Smooth muscle cell (in vitro differentiated cells): ENCODE measurements around the gene CORO7. TPM values are rescaled to one million over a fixed set of nuclear protein-coding genes. Genes with fewer than 3 reads are reported as not detected.

Source experiments
- DNase-seq: peaks from one replicate; lab custom pipeline; 2025; ENCODE audit not compliant: unreplicated experiment; lab: John Stamatoyannopoulos, UW
- H2AFZ ChIP-seq: fragments of 200-600 bp; sonication (generic); 2 replicates; pipeline ENCODE4 v1.6.0; 2016; ENCODE audit warnings: antibody characterized with exemption, low read depth, mild to moderate bottlenecking
- H3F3A ChIP-seq: fragments of 200-600 bp; sonication (generic); 2 replicates; pipeline ENCODE4 v1.6.0; 2017; ENCODE audit warnings: antibody characterized with exemption, low read depth
- H3K27ac ChIP-seq: fragments of 200-600 bp; sonication (generic); 2 replicates; pipeline ENCODE4 v1.5.1; 2016; ENCODE audit warnings: low read depth, mild to moderate bottlenecking
- H3K27me3 ChIP-seq: fragments of 200-600 bp; sonication (generic); 2 replicates; pipeline ENCODE4 v1.6.1; 2016; ENCODE audit warnings: low read depth, mild to moderate bottlenecking
- H3K36me3 ChIP-seq: fragments of 200-600 bp; sonication (generic); 2 replicates; pipeline ENCODE4 v1.5.1; 2016; ENCODE audit warnings: low read depth
- H3K4me1 ChIP-seq: fragments of 200-600 bp; sonication (generic); 2 replicates; pipeline ENCODE4 v1.5.1; 2016; ENCODE audit warnings: low read depth
- H3K4me2 ChIP-seq: fragments of 200-600 bp; sonication (generic); 2 replicates; pipeline ENCODE4 v1.6.0; 2016; ENCODE audit warnings: mild to moderate bottlenecking
- H3K4me3 ChIP-seq: fragments of 200-600 bp; sonication (generic); 2 replicates; pipeline ENCODE4 v1.5.1; 2016; ENCODE audit warnings: mild to moderate bottlenecking
- H3K79me2 ChIP-seq: fragments of 200-600 bp; sonication (generic); 2 replicates; pipeline ENCODE4 v1.6.0; 2016; ENCODE audit warnings: low read depth, mild to moderate bottlenecking
- H3K9ac ChIP-seq: fragments of 200-600 bp; sonication (generic); 2 replicates; pipeline ENCODE4 v1.6.0; 2016; ENCODE audit warnings: low read depth
- H3K9me3 ChIP-seq: fragments of 200-600 bp; sonication (generic); replicated peaks from 2 replicates; pipeline ENCODE4 v1.5.1; 2016; ENCODE audit warnings: low read depth
- H4K20me1 ChIP-seq: fragments of 200-600 bp; sonication (generic); 2 replicates; pipeline ENCODE4 v1.6.0; 2016; ENCODE audit warnings: low read depth
- CTCF ChIP-seq: fragments of 200-600 bp; sonication (generic); IDR thresholded peaks from 2 replicates; pipeline ENCODE4 v1.5.1; 2017; ENCODE audit warnings: borderline replicate concordance, mild to moderate bottlenecking, antibody characterized with exemption; ENCODE audit not compliant: insufficient read depth, poor library complexity, severe bottlenecking
- WGBS: methylation state at CpG from one replicate; pipeline ENCODE4 v1.1.7; 2016; ENCODE audit warnings: low lambda C conversion rate; 5-methylcytosine and 5-hydroxymethylcytosine counted together
- polyA plus RNA-seq: library from polyadenylated mRNA; unstranded; fragments of >200 nt; fragmentation: Nextera tagmentation; extraction: Ambion mirVana; gene quantifications from 2 replicates; pipeline ENCODE4 v1.2.1, GENCODE V29; 2016
- total RNA-seq: library from RNA; depleted of rRNA; stranded (reverse); fragments of >200 nt; gene quantifications from 2 replicates; pipeline ENCODE4 v1.2.3, GENCODE V29; 2014

Gene CORO7
- total and polyA plus RNA-seq, 2 experiments from 2014 or later = 6.7 to 12.7 TPM

DNA sequence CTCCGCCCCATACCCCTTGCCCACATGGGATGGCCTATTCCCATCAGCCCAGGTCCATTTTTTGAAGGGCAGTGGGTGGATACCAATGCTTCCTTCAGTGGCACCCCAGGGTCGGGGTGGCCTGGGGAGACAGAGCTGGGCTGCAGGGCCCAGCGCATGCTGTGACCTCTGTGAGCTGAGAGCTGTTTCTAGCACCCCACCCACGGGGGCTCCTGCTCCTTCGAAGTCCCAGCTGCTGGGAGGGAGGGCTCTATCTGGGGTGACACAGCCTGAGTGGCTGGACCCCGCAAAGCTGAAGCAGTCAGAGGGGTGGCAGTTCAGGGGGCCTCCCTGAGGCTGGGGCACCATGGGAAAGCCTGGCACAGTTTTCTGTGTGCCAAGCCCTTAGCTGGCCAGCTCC is 76.0 kb downstream of the CORO7 start:
- H3K4me2 ChIP-seq = no peak overlapping the region
- H3K27me3 ChIP-seq = no peaks in the 10 kb centered on the region
- TF ChIP-seq CTCF = no peak
- WGBS = 91% methylated on average over 6 of the region's 6 CpGs
- no peaks in the 10 kb centered on the region for H3F3A ChIP-seq
- no peaks in the 10 kb centered on the region for H3K9me3 ChIP-seq
- no peaks in the 10 kb centered on the region for H3K36me3 ChIP-seq
- H3K4me1 ChIP-seq = no peaks in the 10 kb centered on the region
- H3K27ac ChIP-seq = no peak overlapping the region
- no peak overlapping the region for H3K9ac ChIP-seq
- H3K4me3 ChIP-seq = no peak overlapping the region
- DNase-seq = no peak
- H4K20me1 ChIP-seq = peaks cover 54% of the 10 kb centered on the region
- H2AFZ ChIP-seq = no peak overlapping the region
- H3K79me2 ChIP-seq = peaks cover 20% of the 10 kb centered on the region

- Histone ChIP-seq H3F3A (no peaks in the 10 kb centered on the region), H3K27ac (no peak overlapping the region), H3K4me2 (no peak overlapping the region), H3K9me3 (no peaks in the 10 kb centered on the region), H3K4me1 (no peaks in the 10 kb centered on the region), H4K20me1 (peaks cover 53% of the 10 kb centered on the region), H2AFZ (no peak overlapping the region), H3K79me2 (peaks cover 20% of the 10 kb centered on the region), H3K4me3 (no peak overlapping the region), H3K36me3 (no peaks in the 10 kb centered on the region), H3K9ac (no peak overlapping the region), H3K27me3 (no peaks in the 10 kb centered on the region)
- WGBS = 93% methylated on average over 14 of the region's 14 CpGs
- no peak for DNase-seq
- TF ChIP-seq CTCF = no peak
Measured at GRCh38 chr16:4339909-4340308, 76.5 kb downstream of the CORO7 start.

GRCh38 chr16:4339455-4339854 is 76.9 kb downstream of the CORO7 start:
- no peak for DNase-seq
- Histone ChIP-seq H3K4me1 (no peaks in the 10 kb centered on the region), H3K4me3 (no peak overlapping the region), H3K27ac (no peak overlapping the region), H3K79me2 (peaks cover 20% of the 10 kb centered on the region), H3K27me3 (no peaks in the 10 kb centered on the region), H3K9ac (no peak overlapping the region), H3K36me3 (no peaks in the 10 kb centered on the region), H3F3A (no peaks in the 10 kb centered on the region), H3K9me3 (no peaks in the 10 kb centered on the region), H3K4me2 (no peak overlapping the region), H4K20me1 (peaks cover 55% of the 10 kb centered on the region), H2AFZ (no peak overlapping the region)
- no peak for TF ChIP-seq CTCF
- WGBS = 96% methylated on average over 10 of the region's 10 CpGs

DNA sequence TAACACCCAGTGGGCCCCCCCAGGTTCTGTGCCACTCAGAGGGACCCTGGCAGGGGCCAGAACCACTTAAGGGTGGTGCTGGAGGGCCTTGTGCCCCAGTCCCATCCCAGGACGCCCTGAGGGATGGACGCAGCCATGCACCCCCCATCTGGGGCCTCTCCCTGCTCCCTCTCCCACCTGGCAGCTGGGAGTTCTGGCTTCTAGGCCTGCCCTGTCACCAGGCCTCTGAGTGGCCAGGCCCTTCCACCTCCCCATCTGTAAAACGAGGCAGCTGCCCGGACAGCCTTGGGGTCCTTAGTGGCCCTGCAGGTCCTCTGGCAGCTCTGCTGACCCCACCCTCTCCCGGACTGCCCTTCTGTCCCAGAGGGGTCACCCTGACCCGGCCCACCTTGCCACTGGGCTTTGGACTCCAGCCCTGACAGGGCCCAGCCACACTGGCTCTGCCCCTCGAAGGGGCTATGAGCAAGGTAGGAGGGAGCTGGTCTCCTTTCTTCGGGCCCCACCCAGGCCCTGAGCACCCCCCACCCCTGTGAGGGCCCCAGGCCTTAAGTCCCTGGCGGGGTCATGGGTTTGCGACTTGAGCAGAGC is 77.6 kb downstream of the CORO7 start:
- H3K9ac ChIP-seq = no peak overlapping the region
- H3K79me2 ChIP-seq = peaks cover 18% of the 10 kb centered on the region
- DNase-seq = no peak
- no peak overlapping the region for H2AFZ ChIP-seq
- no peak overlapping the region for H3K27ac ChIP-seq
- H3K9me3 ChIP-seq = no peaks in the 10 kb centered on the region
- H3K27me3 ChIP-seq = no peaks in the 10 kb centered on the region
- WGBS = 97% methylated on average over 10 of the region's 10 CpGs
- peaks cover 55% of the 10 kb centered on the region for H4K20me1 ChIP-seq
- no peak overlapping the region for H3K4me2 ChIP-seq
- H3K4me3 ChIP-seq = no peak overlapping the region
- no peaks in the 10 kb centered on the region for H3F3A ChIP-seq
- H3K4me1 ChIP-seq = no peaks in the 10 kb centered on the region
- TF ChIP-seq CTCF = no peak
- H3K36me3 ChIP-seq = no peaks in the 10 kb centered on the region
